Stimulated activated CD8-positive, alpha-beta memory T cell treated with anti-CD3 and anti-CD28 coated beads, Interleukin-15, amount 100 ng/mL, for 4 hours (primary cell): ENCODE data around the gene COL5A1.

Experiments
- DNase-seq, 2 donors: peaks; one replicate each; pipeline ENCODE4 v3.0.0-alpha.2; 2020; ENCODE audit warnings: low read depth in 2 of 2

Gene COL5A1

GRCh38 chr9:134815435-134816214 is 174.0 kb downstream of the COL5A1 start:
- DNase-seq, result no peak

GRCh38 chr9:134816264-134816663 is 174.7 kb downstream of the COL5A1 start:
- DNase-seq, result no peak

- DNase-seq, result no peak
These were observed 176.5 kb downstream of the COL5A1 start for GRCh38 chr9:134818000-134818568.

- DNase-seq, result no peak
These were observed 177.0 kb downstream of the COL5A1 start for GRCh38 chr9:134818591-134818990.

- DNase-seq, result no peak
These were observed 179.3 kb downstream of the COL5A1 start for GRCh38 chr9:134820901-134821300.

GRCh38 chr9:134822541-134822940 is 180.9 kb downstream of the COL5A1 start:
- no peak for DNase-seq

- DNase-seq, result no peak
These were observed 182.0 kb downstream of the COL5A1 start for GRCh38 chr9:134823623-134824022.

GRCh38 chr9:134824583-134824982 is 183.0 kb downstream of the COL5A1 start:
- no peak for DNase-seq

GRCh38 chr9:134825025-134825424 is 183.4 kb downstream of the COL5A1 start:
- DNase-seq, result no peak

GRCh38 chr9:134826336-134827285 is 185.0 kb downstream of the COL5A1 start:
- no peak for DNase-seq

GRCh38 chr9:134827559-134827958 is 186.0 kb downstream of the COL5A1 start:
- no peak for DNase-seq

- DNase-seq, result no peak
These were observed 186.4 kb downstream of the COL5A1 start for GRCh38 chr9:134827993-134828392.

GRCh38 chr9:134828892-134829291 is 187.3 kb downstream of the COL5A1 start:
- no peak for DNase-seq

- no peak for DNase-seq
These were observed 187.8 kb downstream of the COL5A1 start for GRCh38 chr9:134829356-134829937.

- no peak for DNase-seq
These were observed 188.5 kb downstream of the COL5A1 start for GRCh38 chr9:134830126-134830525.

GRCh38 chr9:134830926-134831720 is 189.5 kb downstream of the COL5A1 start:
- DNase-seq, result no peak

GRCh38 chr9:134832471-134832870 is 190.9 kb downstream of the COL5A1 start:
- no peak for DNase-seq

- DNase-seq, result no peak
These were observed 191.8 kb downstream of the COL5A1 start for GRCh38 chr9:134833294-134833880.

GRCh38 chr9:134834217-134834956 is 192.8 kb downstream of the COL5A1 start:
- DNase-seq, result no peak

- DNase-seq, result no peak
These were observed 193.4 kb downstream of the COL5A1 start for GRCh38 chr9:134834957-134835419.
